ENCODE data around the gene TEKT5. TPM values are rescaled to one million over a fixed set of nuclear protein-coding genes. Genes with fewer than 3 reads are reported as not detected.
"Not testable (repeated sequence)": the region's sequence is repeated elsewhere in the genome, so short reads cannot be mapped to it uniquely, and the experiment has no call there.

Gene TEKT5
- 0.13 TPM for total RNA-seq
- polyA plus RNA-seq (ENCODE audit: insufficient read depth in 1 of 8, insufficient read length in 8 of 8, low replicate concordance in 1 of 8), result under 1 TPM in 4 of 8 donors, not detected in 4; 0.16 to 0.39 (median 0.20) TPM
- long read RNA-seq, donor 1, result 0 reads
- long read RNA-seq, donor 2, result 0 reads
- long read RNA-seq, donor 3, result 0 reads
- long read RNA-seq, donor 4, result 0 reads
- long read RNA-seq, donor 5, result 0 reads
- long read RNA-seq, donor 6, result 0 reads
- long read RNA-seq, donor 7, result 0 reads
- long read RNA-seq, donor 8, result 0 reads
- long read RNA-seq, donor 9, result 0 reads
- long read RNA-seq, donor 10, result 0 reads
- long read RNA-seq, donor 11, result 0 reads

- Histone ChIP-seq H3K27ac (ENCODE audit: low read length) (no peak within 1 kb of the TSS), H3K4me1 (ENCODE audit: control insufficient read depth, insufficient read depth, low read length) (no peaks in the 10 kb centered on the region), H3K9me3 (replicated peaks; ENCODE audit: control insufficient read depth, low read depth, low read length) (no peaks in the 10 kb centered on the region), H3K36me3 (ENCODE audit: control insufficient read depth, insufficient read depth, low read length) (no peaks in the 10 kb centered on the region), H3K4me3 (ENCODE audit: low read length) (no peak within 1 kb of the TSS), H3K27me3 (ENCODE audit: control insufficient read depth, insufficient read depth, low read length) (peaks cover 2% of the 10 kb centered on the region)
- WGBS (ENCODE audit: insufficient coverage), result no CpG with 5 or more reads among the region's 5 CpGs
- no peak for DNase-seq
These were observed at the start of gene TEKT5 for GRCh38 chr16:10694830-10695229. Gene TEKT5, minus strand, starts transcription at chr16:10694930. Its CDS starts 57 bp downstream, at chr16:10694873.

DNA sequence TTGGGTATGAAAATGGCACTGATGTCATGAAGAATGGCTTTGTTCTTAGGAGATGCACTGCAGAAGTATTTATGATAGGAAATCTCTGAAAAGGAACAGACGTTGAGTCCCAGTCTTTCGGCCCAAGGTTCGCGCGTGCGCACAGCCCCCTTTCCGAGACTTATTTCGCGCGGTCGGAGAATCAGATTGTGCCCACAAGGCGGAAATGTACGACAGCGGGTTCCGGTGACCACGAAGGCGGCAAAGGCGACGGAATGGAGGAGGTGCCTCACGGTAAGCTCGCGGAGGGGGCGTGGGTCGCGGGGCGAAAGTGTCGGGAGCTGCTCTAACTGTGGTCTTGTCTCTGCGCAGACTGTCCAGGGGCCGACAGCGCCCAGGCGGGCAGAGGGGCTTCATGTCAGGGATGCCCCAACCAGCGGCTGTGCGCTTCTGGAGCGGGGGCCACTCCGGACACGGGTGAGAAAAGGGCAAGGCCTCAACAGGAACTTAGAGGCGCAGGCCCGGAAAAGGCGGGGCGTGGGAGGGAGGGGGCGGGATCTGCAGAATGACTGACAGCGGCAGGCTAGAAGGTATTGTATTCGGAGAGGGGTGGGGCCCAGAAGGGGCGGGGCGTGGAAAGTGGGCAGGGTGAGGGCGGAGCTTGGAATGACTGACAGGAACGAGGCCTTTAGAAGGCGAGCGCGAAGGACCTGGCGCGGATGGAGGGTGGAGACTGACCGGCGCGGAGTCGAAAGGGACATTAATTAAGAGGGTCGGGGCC is 49.1 kb upstream of the TEKT5 start, which contains the start of gene NUBP1:
Gene NUBP1, plus strand, starts transcription at position 233 of the 760 bp plus-strand sequence. Its CDS starts 22 bp downstream, at position 255.
- peak within 1 kb of the TSS; percentile 69 for H3K4me3 ChIP-seq (ENCODE audit: low read length)
- peaks cover 25% of the 10 kb centered on the region for H3K4me1 ChIP-seq (ENCODE audit: control insufficient read depth, insufficient read depth, low read length)
- under 1% methylated on average over 57 of the region's 57 CpGs for WGBS (ENCODE audit: insufficient coverage)
- H3K27me3 ChIP-seq (ENCODE audit: control insufficient read depth, insufficient read depth, low read length), result no peaks in the 10 kb centered on the region
- peak within 1 kb of the TSS; percentile 99 for H3K27ac ChIP-seq (ENCODE audit: low read length)
- no peaks in the 10 kb centered on the region for H3K9me3 ChIP-seq (replicated peaks; ENCODE audit: control insufficient read depth, low read depth, low read length)
- DNase-seq, result peak; percentile 99
- H3K36me3 ChIP-seq (ENCODE audit: control insufficient read depth, insufficient read depth, low read length), result peaks cover 21% of the 10 kb centered on the region

- Histone ChIP-seq H3K36me3 (ENCODE audit: control insufficient read depth, insufficient read depth, low read length) (peaks cover 19% of the 10 kb centered on the region), H3K27me3 (ENCODE audit: control insufficient read depth, insufficient read depth, low read length) (no peaks in the 10 kb centered on the region), H3K4me1 (ENCODE audit: control insufficient read depth, insufficient read depth, low read length) (peaks cover 27% of the 10 kb centered on the region), H3K9me3 (replicated peaks; ENCODE audit: control insufficient read depth, low read depth, low read length) (no peaks in the 10 kb centered on the region), H3K4me3 (ENCODE audit: low read length) (peak overlapping the region; percentile 69), H3K27ac (ENCODE audit: low read length) (peak overlapping the region; percentile 99)
- 0% methylated on average over 1 of the region's 5 CpGs for WGBS (ENCODE audit: insufficient coverage)
- DNase-seq, result no peak
These were observed 48.5 kb upstream of the TEKT5 start for GRCh38 chr16:10743227-10743609.

- Histone ChIP-seq H3K9me3 (replicated peaks; ENCODE audit: control insufficient read depth, low read depth, low read length) (no peaks in the 10 kb centered on the region), H3K4me3 (ENCODE audit: low read length) (no peak overlapping the region), H3K36me3 (ENCODE audit: control insufficient read depth, insufficient read depth, low read length) (peaks cover 7% of the 10 kb centered on the region), H3K4me1 (ENCODE audit: control insufficient read depth, insufficient read depth, low read length) (peaks cover 28% of the 10 kb centered on the region), H3K27ac (ENCODE audit: low read length) (no peak overlapping the region), H3K27me3 (ENCODE audit: control insufficient read depth, insufficient read depth, low read length) (no peaks in the 10 kb centered on the region)
- 63% methylated on average over 2 of the region's 4 CpGs for WGBS (ENCODE audit: insufficient coverage)
- DNase-seq, result peak; percentile 45
These were observed 47.1 kb upstream of the TEKT5 start for GRCh38 chr16:10741844-10742243.

GRCh38 chr16:10741249-10741648 is 46.5 kb upstream of the TEKT5 start:
- WGBS (ENCODE audit: insufficient coverage), result 97% methylated on average over 7 of the region's 10 CpGs
- H3K36me3 ChIP-seq (ENCODE audit: control insufficient read depth, insufficient read depth, low read length); H3K9me3 ChIP-seq (replicated peaks; ENCODE audit: control insufficient read depth, low read depth, low read length); H3K27ac ChIP-seq (ENCODE audit: low read length); H3K4me3 ChIP-seq (ENCODE audit: low read length); DNase-seq; H3K27me3 ChIP-seq (ENCODE audit: control insufficient read depth, insufficient read depth, low read length): not testable (repeated sequence)
- H3K4me1 ChIP-seq (ENCODE audit: control insufficient read depth, insufficient read depth, low read length), result peaks cover 27% of the 10 kb centered on the region

DNA sequence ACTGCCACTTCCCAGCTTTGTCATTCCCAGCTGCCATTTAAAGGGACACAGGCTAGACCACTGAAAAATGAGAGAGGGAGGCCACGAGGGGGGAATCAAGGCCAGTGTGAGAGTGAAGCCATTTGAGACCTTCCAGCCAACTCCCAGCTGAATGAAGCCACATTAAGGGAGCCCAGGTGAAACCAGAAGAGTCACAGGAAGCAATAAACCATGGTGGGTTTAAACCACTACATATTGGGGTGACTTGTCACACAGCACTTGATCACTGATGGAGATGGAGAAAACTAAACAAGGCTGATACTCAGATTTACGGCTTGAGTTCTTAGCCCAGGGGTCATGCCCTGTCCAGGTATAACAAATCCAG is 46.1 kb upstream of the TEKT5 start:
- WGBS (ENCODE audit: insufficient coverage), result 60% methylated on average over 2 of the region's 2 CpGs
- Histone ChIP-seq H3K4me3 (ENCODE audit: low read length) (no peak overlapping the region), H3K36me3 (ENCODE audit: control insufficient read depth, insufficient read depth, low read length) (no peaks in the 10 kb centered on the region), H3K27ac (ENCODE audit: low read length) (no peak overlapping the region), H3K27me3 (ENCODE audit: control insufficient read depth, insufficient read depth, low read length) (no peaks in the 10 kb centered on the region), H3K9me3 (replicated peaks; ENCODE audit: control insufficient read depth, low read depth, low read length) (no peaks in the 10 kb centered on the region), H3K4me1 (ENCODE audit: control insufficient read depth, insufficient read depth, low read length) (peaks cover 23% of the 10 kb centered on the region)
- no peak for DNase-seq

GRCh38 chr16:10740000-10740844 is 45.5 kb upstream of the TEKT5 start:
- WGBS (ENCODE audit: insufficient coverage), result 84% methylated on average over 6 of the region's 10 CpGs
- Histone ChIP-seq H3K4me3 (ENCODE audit: low read length) (no peak overlapping the region), H3K36me3 (ENCODE audit: control insufficient read depth, insufficient read depth, low read length) (no peaks in the 10 kb centered on the region), H3K4me1 (ENCODE audit: control insufficient read depth, insufficient read depth, low read length) (peaks cover 17% of the 10 kb centered on the region), H3K27ac (ENCODE audit: low read length) (no peak overlapping the region), H3K9me3 (replicated peaks; ENCODE audit: control insufficient read depth, low read depth, low read length) (no peaks in the 10 kb centered on the region), H3K27me3 (ENCODE audit: control insufficient read depth, insufficient read depth, low read length) (no peaks in the 10 kb centered on the region)
- DNase-seq, result no peak

- H3K4me3 ChIP-seq (ENCODE audit: low read length), result no peak overlapping the region
- WGBS (ENCODE audit: insufficient coverage), result 52% methylated on average over 8 of the region's 12 CpGs
- no peaks in the 10 kb centered on the region for H3K9me3 ChIP-seq (replicated peaks; ENCODE audit: control insufficient read depth, low read depth, low read length)
- H3K36me3 ChIP-seq (ENCODE audit: control insufficient read depth, insufficient read depth, low read length), result no peaks in the 10 kb centered on the region
- peaks cover 7% of the 10 kb centered on the region for H3K4me1 ChIP-seq (ENCODE audit: control insufficient read depth, insufficient read depth, low read length)
- peak overlapping the region; percentile 81 for H3K27ac ChIP-seq (ENCODE audit: low read length)
- H3K27me3 ChIP-seq (ENCODE audit: control insufficient read depth, insufficient read depth, low read length), result no peaks in the 10 kb centered on the region
- peak; percentile 81 for DNase-seq
These were observed 43.7 kb upstream of the TEKT5 start for GRCh38 chr16:10738231-10739077.

GRCh38 chr16:10737068-10737625 is 42.4 kb upstream of the TEKT5 start:
- peak; percentile 85 for DNase-seq
- Histone ChIP-seq H3K27ac (ENCODE audit: low read length) (peak overlapping the region; percentile 47), H3K4me3 (ENCODE audit: low read length) (no peak overlapping the region)

More at GRCh38 chr16:10737068-10737625, 42.4 kb upstream of the TEKT5 start:
- no CpG with 5 or more reads among the region's 12 CpGs for WGBS (ENCODE audit: insufficient coverage)
- H3K36me3 ChIP-seq (ENCODE audit: control insufficient read depth, insufficient read depth, low read length), result no peaks in the 10 kb centered on the region
- H3K27me3 ChIP-seq (ENCODE audit: control insufficient read depth, insufficient read depth, low read length), result no peaks in the 10 kb centered on the region
- H3K9me3 ChIP-seq (replicated peaks; ENCODE audit: control insufficient read depth, low read depth, low read length), result no peaks in the 10 kb centered on the region
- H3K4me1 ChIP-seq (ENCODE audit: control insufficient read depth, insufficient read depth, low read length), result peaks cover 4% of the 10 kb centered on the region
